Upper lobe of left lung (tissue), 4 donors: Measurements from ENCODE around the gene PRR29.

ENCODE experiments used
- CTCF ChIP-seq, 6 experiments: fragments of 450-650 bp in 4 of 6; fragments of 200-600 bp in 2 of 6; sonication (generic) in 2 of 6; IDR thresholded peaks; one replicate each; pipeline ENCODE4 v1.5.1; 2016 to 2019; ENCODE audit warnings: antibody characterized with exemption in 6 of 6
- EP300 ChIP-seq, 4 donors: sonication (generic); formaldehyde crosslinking; IDR thresholded peaks; one replicate each; pipeline ENCODE4 v1.5.1; 2017; ENCODE audit warnings: antibody characterized with exemption in 4 of 4, control low read depth in 2 of 4
- POLR2A ChIP-seq, 4 donors: fragments of 450-650 bp; IDR thresholded peaks; one replicate each; pipeline ENCODE4 v1.5.1; 2016 to 2017; ENCODE audit warnings: antibody characterized with exemption in 4 of 4, mild to moderate bottlenecking in 2 of 4

- TF ChIP-seq CTCF (IDR thresholded peaks at IDR 0.05) (peak in 1 of 6 experiments; percentile 20), POLR2A (IDR thresholded peaks at IDR 0.05) (no peak), EP300 (IDR thresholded peaks at IDR 0.05) (no peak)
These were observed at the start of gene PRR29 for GRCh38 chr17:63998050-63998720.
